Psoas muscle (tissue), 8 donors: Measurements from ENCODE around the gene MATN1. TPM values are rescaled to one million over a fixed set of nuclear protein-coding genes. Genes with fewer than 3 reads are reported as not detected.

Experiments
- ATAC-seq, 4 donors: fragments of 200-7000 bp; cut with Tn5 transposase; one replicate each; pipeline ENCODE4 v1.9.1; 2020; ENCODE audit warnings: moderate library complexity in 3 of 4, mild to moderate bottlenecking in 2 of 4
- DNase-seq, 2 donors: peaks; one replicate each; pipeline ENCODE4 v3.0.0-alpha.2; 2020
- H3K27ac ChIP-seq: fragments of 200-600 bp; one replicate; pipeline ENCODE4 v1.8.0; 2022
- H3K27me3 ChIP-seq, 3 donors: fragments of 200-600 bp in 1 of 3; one replicate each; pipeline versions ENCODE4 v1.6.1 to v1.8.0; 2013 to 2022; ENCODE audit warnings: low read length in 2 of 3, mild to moderate bottlenecking in 2 of 3, moderate library complexity in 1 of 3; ENCODE audit not compliant: insufficient read depth in 3 of 3
- H3K36me3 ChIP-seq, 2 donors: fragments of 200-600 bp in 1 of 2; one replicate each; pipeline versions ENCODE4 v1.6.1 to v1.8.0; 2013 to 2022; ENCODE audit warnings: low read depth in 1 of 2, mild to moderate bottlenecking in 1 of 2, moderate library complexity in 1 of 2; ENCODE audit not compliant: insufficient read depth in 1 of 2
- H3K4me1 ChIP-seq: fragments of 200-600 bp; one replicate; pipeline ENCODE4 v1.8.0; 2022
- H3K4me3 ChIP-seq: fragments of 200-600 bp; one replicate; pipeline ENCODE4 v1.8.0; 2022; ENCODE audit warnings: mild to moderate bottlenecking
- H3K9me3 ChIP-seq: fragments of 200-600 bp; one replicate; pipeline ENCODE4 v1.8.0; 2022
- WGBS, 3 donors: extraction: QIAGEN DNeasy Blood & Tissue Kit; methylation state at CpG; one replicate each; pipeline versions ENCODE4 v1.1.6 to v1.1.7; 2013; 5-methylcytosine and 5-hydroxymethylcytosine counted together
- intact Hi-C, 2 donors: fragments of 100-400 bp; cut with DNase I; formaldehyde crosslinking; loops; one replicate each; pipeline versions ENCODE4 v1.11.0 to v1.14.2; 2022
- polyA plus RNA-seq, 3 donors: library from polyadenylated mRNA; stranded (reverse); fragments of 200-250 nt; gene quantifications; one replicate each; pipeline ENCODE4 v1.2.3, GENCODE V29; 2013
- total RNA-seq, 4 donors: library from RNA; stranded (reverse); fragmentation: NEBNext Ultra II Directional in 2 of 4; extraction: Animal tissue kit (Norgen Biotek cat#: 25700) in 2 of 4; gene quantifications; one replicate each; pipeline versions ENCODE4 v1.2.1 to v1.2.4, GENCODE V29; 2021 to 2023
- TF ChIP-seq, protein P1 (sequence below): fragments of 200-600 bp; IDR thresholded peaks from one replicate; pipeline ENCODE4 v1.8.0; 2022; ENCODE audit warnings: antibody characterized with exemption
- donor health status: healthy with polysubstance abuse.
- donor health status: DM: no; HTN: no; CAD: no; lungs with moderate emphysema.
- donor health status: Bipolar disorder and iron deficiency.
- donor health status: healthy.
- donor health status: DM: yes; HTN: yes; CAD: no.
- donor health status: DM: no; HTN: no; CAD: no.
- donor health status: DM: no; HTN: no; CAD: no.
- donor health status: DM: yes; HTN: yes; CAD: no.

The MATN1 gene
- total and polyA plus RNA-seq, 7 donors, result 0.03 to 0.07 (median 0.04) TPM; not detected in 4

GRCh38 chr1:30713311-30713710 lies 10.1 kb downstream of the MATN1 start:
- Histone ChIP-seq H3K27me3 (no peaks in the 10 kb centered on the region), H3K27ac (no peak overlapping the region), H3K4me1 (no peaks in the 10 kb centered on the region), H3K36me3 (no peaks in the 10 kb centered on the region), H3K4me3 (no peak overlapping the region), H3K9me3 (peaks cover 8% of the 10 kb centered on the region)
- 34 to 39% (median 36%) methylated on average over 12 of the region's 12 CpGs for WGBS, 3 donors
- DNase-seq (peak in 1 of 2 donors; percentile 21), ATAC-seq (peak in 1 of 4 donors; percentile 34)
- intact Hi-C loops, result no loop called here
- TF ChIP-seq, protein P1, sequence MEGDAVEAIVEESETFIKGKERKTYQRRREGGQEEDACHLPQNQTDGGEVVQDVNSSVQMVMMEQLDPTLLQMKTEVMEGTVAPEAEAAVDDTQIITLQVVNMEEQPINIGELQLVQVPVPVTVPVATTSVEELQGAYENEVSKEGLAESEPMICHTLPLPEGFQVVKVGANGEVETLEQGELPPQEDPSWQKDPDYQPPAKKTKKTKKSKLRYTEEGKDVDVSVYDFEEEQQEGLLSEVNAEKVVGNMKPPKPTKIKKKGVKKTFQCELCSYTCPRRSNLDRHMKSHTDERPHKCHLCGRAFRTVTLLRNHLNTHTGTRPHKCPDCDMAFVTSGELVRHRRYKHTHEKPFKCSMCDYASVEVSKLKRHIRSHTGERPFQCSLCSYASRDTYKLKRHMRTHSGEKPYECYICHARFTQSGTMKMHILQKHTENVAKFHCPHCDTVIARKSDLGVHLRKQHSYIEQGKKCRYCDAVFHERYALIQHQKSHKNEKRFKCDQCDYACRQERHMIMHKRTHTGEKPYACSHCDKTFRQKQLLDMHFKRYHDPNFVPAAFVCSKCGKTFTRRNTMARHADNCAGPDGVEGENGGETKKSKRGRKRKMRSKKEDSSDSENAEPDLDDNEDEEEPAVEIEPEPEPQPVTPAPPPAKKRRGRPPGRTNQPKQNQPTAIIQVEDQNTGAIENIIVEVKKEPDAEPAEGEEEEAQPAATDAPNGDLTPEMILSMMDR, result no peak

GRCh38 chr1:30712583-30712982 lies 10.8 kb downstream of the MATN1 start:
- 79 to 80% (median 80%) methylated on average over 6 of the region's 6 CpGs for WGBS, 3 donors
- Histone ChIP-seq H3K36me3 (no peaks in the 10 kb centered on the region), H3K4me1 (peaks cover 4% of the 10 kb centered on the region), H3K9me3 (peaks cover 8% of the 10 kb centered on the region), H3K27me3 (no peaks in the 10 kb centered on the region), H3K4me3 (no peak overlapping the region), H3K27ac (no peak overlapping the region)
- intact Hi-C loops, result no loop called here
- TF ChIP-seq, protein P1, result no peak
- DNase-seq, result no peak
- ATAC-seq, result no peak

DNA sequence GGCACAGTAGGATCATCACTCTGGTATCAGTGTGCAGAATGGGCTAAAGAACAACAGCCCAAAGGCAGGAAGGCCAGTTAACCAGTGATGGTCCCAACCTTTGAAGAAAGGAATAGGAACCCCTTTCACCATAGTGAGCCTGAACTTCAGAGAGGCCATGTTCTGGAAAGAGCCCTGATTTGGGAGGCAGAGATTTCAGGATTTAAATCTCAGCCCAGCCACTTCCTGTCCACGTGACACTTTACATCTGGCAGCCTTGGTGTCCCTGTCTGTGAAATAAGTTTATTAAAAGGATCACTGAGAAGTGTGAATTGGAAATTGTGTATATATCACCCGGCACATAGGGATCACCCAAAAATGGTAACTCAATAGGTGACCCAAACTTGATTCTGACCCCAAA lies 13.0 kb downstream of the MATN1 start:
- H3K27ac ChIP-seq, result no peak overlapping the region
- no peaks in the 10 kb centered on the region for H3K36me3 ChIP-seq
- intact Hi-C loops, result no loop called here
- ATAC-seq (no peak), DNase-seq (peak in 1 of 2 donors; percentile 0)
- peaks cover 6% of the 10 kb centered on the region for H3K9me3 ChIP-seq
- H3K4me3 ChIP-seq, result no peak overlapping the region
- H3K4me1 ChIP-seq, result peaks cover 4% of the 10 kb centered on the region
- H3K27me3 ChIP-seq, result no peaks in the 10 kb centered on the region
- WGBS, 3 donors, result 48 to 79% (median 53%) methylated on average over 2 of the region's 2 CpGs
- TF ChIP-seq, protein P1, result no peak

GRCh38 chr1:30708361-30708728 lies 15.0 kb downstream of the MATN1 start:
- no peak for DNase-seq
- ATAC-seq, result no peak
- Histone ChIP-seq H3K36me3 (no peaks in the 10 kb centered on the region), H3K27ac (no peak overlapping the region), H3K27me3 (no peaks in the 10 kb centered on the region), H3K4me1 (peaks cover 4% of the 10 kb centered on the region), H3K9me3 (no peaks in the 10 kb centered on the region), H3K4me3 (no peak overlapping the region)
- TF ChIP-seq, protein P1, result no peak
- WGBS, 3 donors, result 50 to 54% (median 52%) methylated on average over 8 of the region's 8 CpGs
- intact Hi-C loops, result loop anchor here (2.0 to 10.0 kb wide), 8 partner anchors 181 to 1816 kb away; partner anchors contain the start of gene PTPRU (in 2 of the 2)
